ENCODE data around the gene ADARB1. TPM values are rescaled to one million over a fixed set of nuclear protein-coding genes. Genes with fewer than 3 reads are reported as not detected.

The ADARB1 gene
- polyA plus RNA-seq, 1 of the 3 experiments (the other 2 are of a cell fraction), result 7.8 TPM

GRCh38 chr21:45108808-45109781, 34.7 kb downstream of the ADARB1 start:
- H3K27me3 ChIP-seq (ENCODE audit: insufficient read depth), result no peaks in the 10 kb centered on the region
- no peaks in the 10 kb centered on the region for H3K9me2 ChIP-seq
- no peak overlapping the region for H3K4me3 ChIP-seq (ENCODE audit: low read depth in 2 of 2, low read length in 1 of 2)
- H3K36me3 ChIP-seq (replicated peaks in 1 of 2; ENCODE audit: control insufficient read depth in 1 of 2, insufficient read depth in 2 of 2, low read length in 1 of 2), result no peaks in the 10 kb centered on the region
- ChIA-PET CTCF (interaction anchor here (0.9 to 6.7 kb wide), 4 partner anchors 10 to 20 kb away, joined by 3 to 46 read pairs (median 6); no protein-coding TSS in a partner anchor), POLR2A (no interaction called here)
- no peak for DNase-seq
- peaks cover 21% of the 10 kb centered on the region for H3K79me2 ChIP-seq (ENCODE audit: insufficient read depth)
- no peaks in the 10 kb centered on the region for H3F3A ChIP-seq (replicated peaks; ENCODE audit: insufficient read depth)
- no peak overlapping the region for H3K9ac ChIP-seq
- no peak overlapping the region for H2AFZ ChIP-seq (ENCODE audit: low read depth)
- no peaks in the 10 kb centered on the region for H4K20me1 ChIP-seq (ENCODE audit: insufficient read depth)
- 96% methylated on average over 43 of the region's 44 CpGs for WGBS (ENCODE audit: low lambda C conversion rate)
- no peak overlapping the region for H3K4me2 ChIP-seq
- no peaks in the 10 kb centered on the region for H3K9me3 ChIP-seq
- H3K27ac ChIP-seq (ENCODE audit: low read depth in 2 of 2, low read length in 1 of 2), result no peak overlapping the region
- H3K4me1 ChIP-seq (ENCODE audit: control insufficient read depth in 1 of 2, insufficient read depth in 2 of 2, low read depth in 1 of 2, low read length in 1 of 2), result peaks cover 8 to 11% of the 10 kb centered on the region in 2 experiments; a peak in 2 of 4 replicates
- TF ChIP-seq ZBTB33 (IDR thresholded peaks at IDR 0.05; ENCODE audit: borderline replicate concordance, low read depth), result no peak
- TF ChIP-seq REST (IDR thresholded peaks at IDR 0.05; ENCODE audit: low read depth, low read length), result no peak
- TF ChIP-seq USF1 (IDR thresholded peaks at IDR 0.05; ENCODE audit: borderline replicate concordance, low read depth), result no peak
- TF ChIP-seq RFX5 (IDR thresholded peaks at IDR 0.05; ENCODE audit: low read length), result no peak
- no peak for TF ChIP-seq GATA2 (CRISPR knock-in tag; IDR thresholded peaks at IDR 0.05)
- TF ChIP-seq YY1 (IDR thresholded peaks at IDR 0.05; ENCODE audit: low read depth), result no peak
- TF ChIP-seq TAF1 (IDR thresholded peaks at IDR 0.05; ENCODE audit: borderline replicate concordance, low read depth, low read length), result no peak
- no peak for TF ChIP-seq FOXM1 (IDR thresholded peaks at IDR 0.05; ENCODE audit: low read depth)
- no peak for TF ChIP-seq TEAD4 (IDR thresholded peaks at IDR 0.05; ENCODE audit: borderline replicate concordance, insufficient read depth)
- TF ChIP-seq USF2 (IDR thresholded peaks at IDR 0.05; ENCODE audit: borderline replicate concordance, low read depth, low read length), result no peak
- TF ChIP-seq EP300 (IDR thresholded peaks at IDR 0.05; ENCODE audit: borderline replicate concordance in 1 of 2, low read depth in 1 of 2, low read length in 1 of 2), result no peak
- TF ChIP-seq JUND (IDR thresholded peaks at IDR 0.05), result no peak
